AG09309 (cell line): Measurements from ENCODE around the gene GSTM4.

ENCODE experiments used
- DNase-seq: peaks from one replicate; pipeline ENCODE4 v3.0.0-alpha.2; 2010; ENCODE audit warnings: low read depth
- H3K4me3 ChIP-seq: 2 replicates; pipeline ENCODE4 v1.5.1; 2011; ENCODE audit warnings: mild to moderate bottlenecking, low read depth, low read length, moderate library complexity; ENCODE audit not compliant: control insufficient read depth
- CTCF ChIP-seq: IDR thresholded peaks from 2 replicates; pipeline ENCODE4 v1.5.1; 2011; ENCODE audit warnings: mild to moderate bottlenecking, low read depth, low read length, inconsistent platforms; ENCODE audit not compliant: insufficient read depth, control insufficient read depth; ENCODE audit errors: missing control alignments

GSTM4 gene

GRCh38 chr1:109616391-109616790, 39.5 kb upstream of the GSTM4 start:
- no peak for DNase-seq
- no peak overlapping the region for H3K4me3 ChIP-seq
- TF ChIP-seq CTCF = no peak

GRCh38 chr1:109617291-109617801, 38.6 kb upstream of the GSTM4 start:
- no peak for TF ChIP-seq CTCF
- peak; percentile 78 for DNase-seq
- H3K4me3 ChIP-seq = no peak overlapping the region

- DNase-seq = no peak
- peak overlapping the region; percentile 89 for H3K4me3 ChIP-seq
These were observed 37.0 kb upstream of the GSTM4 start for GRCh38 chr1:109618661-109619575.

GRCh38 chr1:109619576-109620400, 36.1 kb upstream of the GSTM4 start, which contains the start of the genes AMPD2 and GNAT2:
Gene AMPD2, plus strand, starts transcription at chr1:109619837. Its CDS starts 1,339 bp downstream, at chr1:109621176.
Gene GNAT2, minus strand, starts transcription at chr1:109619616. Its CDS starts 6,746 bp downstream, at chr1:109612870.
- peak; percentile 67 for DNase-seq
- H3K4me3 ChIP-seq = peak within 1 kb of the TSS; percentile 89
- no peak for TF ChIP-seq CTCF

More at GRCh38 chr1:109618661-109619575, 37.0 kb upstream of the GSTM4 start:
- no peak for TF ChIP-seq CTCF

- TF ChIP-seq CTCF = no peak
- peak overlapping the region; percentile 89 for H3K4me3 ChIP-seq
- DNase-seq = no peak
These were observed 35.5 kb upstream of the GSTM4 start for GRCh38 chr1:109620401-109620791.

- TF ChIP-seq CTCF = no peak
- DNase-seq = peak; percentile 86
- H3K4me3 ChIP-seq = peak overlapping the region; percentile 89
These were observed 35.0 kb upstream of the GSTM4 start for GRCh38 chr1:109620841-109621286.
